A204.1 (cell line): ENCODE measurements around the gene OSBPL5.

ENCODE experiments used
- FAIRE-seq: peaks from 2 replicates; lab custom pipeline; 2012; peaks lifted over from hg19 to GRCh38; lab: Jason Lieb, UNC

Gene OSBPL5

GRCh38 chr11:3197878-3198528, 32.9 kb upstream of the OSBPL5 start:
- FAIRE-seq: no peak

DNA sequence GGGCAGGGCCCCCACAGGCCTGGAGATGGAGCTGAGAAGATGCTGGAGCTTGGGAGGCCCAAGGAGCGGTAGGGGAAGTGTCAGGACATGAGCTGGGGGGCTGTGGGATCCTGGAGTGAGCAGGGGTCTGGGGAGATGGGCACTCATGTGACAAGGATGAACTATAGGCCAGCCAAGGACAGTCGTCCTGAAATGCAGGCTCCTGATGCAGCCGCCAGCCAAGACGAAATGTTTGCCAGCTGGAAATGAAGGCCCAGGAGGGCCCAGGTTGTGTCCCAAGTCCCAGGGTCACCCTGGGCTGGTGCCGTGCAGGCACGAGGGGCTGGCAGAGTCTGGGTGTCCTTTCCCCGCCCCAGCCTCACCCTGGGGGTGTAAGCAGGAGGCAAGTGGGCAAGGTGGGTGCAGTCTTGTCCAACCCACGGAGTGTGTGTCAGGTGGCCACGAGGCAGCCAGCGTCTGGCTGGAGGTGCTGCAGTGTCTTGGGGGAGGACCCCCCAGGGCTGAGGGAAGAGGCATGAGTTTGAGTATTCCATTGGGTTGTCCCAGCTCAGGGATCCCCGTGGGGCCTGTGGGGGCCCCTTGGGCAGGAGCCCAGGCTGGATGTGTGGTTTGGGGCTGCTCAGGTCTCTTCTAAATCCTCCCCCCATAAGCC, 32.1 kb upstream of the OSBPL5 start:
- no peak for FAIRE-seq

- no peak for FAIRE-seq
Observed at GRCh38 chr11:3196161-3197043, 31.3 kb upstream of the OSBPL5 start.

- FAIRE-seq: no peak
Observed at GRCh38 chr11:3195251-3196160, 30.4 kb upstream of the OSBPL5 start.

DNA sequence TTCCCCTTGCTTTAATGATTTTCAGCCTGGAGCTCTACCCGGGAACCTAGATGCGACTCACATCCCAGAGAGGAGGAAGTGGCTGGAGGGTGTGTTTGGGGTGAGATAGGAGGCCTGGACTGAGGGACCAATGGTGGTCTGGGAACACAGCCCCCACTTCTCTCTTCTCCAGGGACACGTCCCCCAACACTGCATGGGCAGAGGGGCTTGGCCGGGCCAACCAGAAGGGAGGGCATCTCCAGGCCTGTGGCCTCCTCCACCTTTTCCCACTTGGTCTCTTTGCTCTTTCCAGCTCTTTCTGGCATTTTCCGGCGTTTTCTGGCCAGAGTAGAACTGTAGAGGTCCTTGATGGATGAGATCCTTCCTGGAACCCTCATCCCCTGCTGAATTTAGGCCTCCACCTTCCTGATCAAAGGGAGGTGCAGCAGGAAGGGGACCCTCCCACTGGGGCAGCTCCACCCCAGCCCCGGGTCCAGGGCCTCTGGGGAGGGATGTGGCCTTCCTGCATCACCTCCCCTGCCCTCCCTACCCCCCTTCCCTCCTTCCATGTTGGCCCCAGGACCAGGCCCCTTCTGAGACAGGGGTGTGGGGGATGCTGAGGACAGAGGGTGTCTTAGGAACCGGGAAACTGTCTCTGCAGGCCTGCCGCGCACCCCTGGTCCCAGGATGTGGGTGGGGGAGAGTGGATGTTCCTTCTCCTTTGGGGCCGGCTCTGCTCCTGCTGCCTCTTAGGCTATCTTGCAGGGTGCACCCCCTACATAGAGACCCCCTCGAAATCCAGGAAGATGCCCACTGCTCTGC, 29.1 kb upstream of the OSBPL5 start:
- no peak for FAIRE-seq

GRCh38 chr11:3193373-3194015, 28.4 kb upstream of the OSBPL5 start:
- no peak for FAIRE-seq

- FAIRE-seq: no peak
Observed at GRCh38 chr11:3192511-3193372, 27.6 kb upstream of the OSBPL5 start.

DNA sequence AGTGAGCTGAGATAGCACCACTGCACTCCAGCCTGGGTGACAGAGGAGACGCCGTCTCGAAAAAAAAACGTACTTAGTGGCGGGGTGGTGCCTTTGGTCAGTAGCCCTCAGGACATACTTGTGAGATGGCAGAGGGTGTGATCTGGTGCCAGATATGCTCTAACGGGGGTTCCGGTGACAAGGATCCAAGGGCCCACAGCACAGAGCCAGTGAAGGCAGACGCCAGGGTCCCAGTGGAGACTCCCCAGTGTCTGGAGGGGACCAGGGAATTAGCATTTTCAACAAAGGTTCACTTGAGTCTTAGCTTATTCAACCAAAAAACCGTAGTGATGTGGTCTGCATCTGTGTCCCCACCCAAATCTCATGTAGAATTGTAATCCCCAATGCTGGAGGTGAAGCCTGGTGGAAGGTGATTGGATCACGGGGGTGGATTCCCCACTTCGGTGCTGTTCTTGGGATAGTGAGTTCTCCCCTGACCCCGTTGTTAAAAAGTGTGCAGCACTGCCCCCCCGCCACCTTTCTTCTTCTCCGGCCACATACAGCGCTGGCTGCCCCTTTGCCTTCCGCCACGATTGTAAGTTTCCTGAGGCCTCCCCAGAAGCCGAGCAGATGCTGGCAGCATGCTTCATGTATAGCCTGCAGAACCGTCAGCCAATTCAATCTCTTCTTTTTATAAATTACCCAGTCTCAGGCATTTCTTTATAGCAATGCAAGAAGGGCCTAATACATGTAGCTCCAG, 26.6 kb upstream of the OSBPL5 start:
- no peak for FAIRE-seq

GRCh38 chr11:3190600-3190999, 25.5 kb upstream of the OSBPL5 start:
- no peak for FAIRE-seq

- FAIRE-seq: no peak
Observed at GRCh38 chr11:3189886-3190583, 24.9 kb upstream of the OSBPL5 start.

- FAIRE-seq: no peak
Observed at GRCh38 chr11:3189196-3189843, 24.2 kb upstream of the OSBPL5 start.

GRCh38 chr11:3188496-3189195, 23.5 kb upstream of the OSBPL5 start:
- no peak for FAIRE-seq

DNA sequence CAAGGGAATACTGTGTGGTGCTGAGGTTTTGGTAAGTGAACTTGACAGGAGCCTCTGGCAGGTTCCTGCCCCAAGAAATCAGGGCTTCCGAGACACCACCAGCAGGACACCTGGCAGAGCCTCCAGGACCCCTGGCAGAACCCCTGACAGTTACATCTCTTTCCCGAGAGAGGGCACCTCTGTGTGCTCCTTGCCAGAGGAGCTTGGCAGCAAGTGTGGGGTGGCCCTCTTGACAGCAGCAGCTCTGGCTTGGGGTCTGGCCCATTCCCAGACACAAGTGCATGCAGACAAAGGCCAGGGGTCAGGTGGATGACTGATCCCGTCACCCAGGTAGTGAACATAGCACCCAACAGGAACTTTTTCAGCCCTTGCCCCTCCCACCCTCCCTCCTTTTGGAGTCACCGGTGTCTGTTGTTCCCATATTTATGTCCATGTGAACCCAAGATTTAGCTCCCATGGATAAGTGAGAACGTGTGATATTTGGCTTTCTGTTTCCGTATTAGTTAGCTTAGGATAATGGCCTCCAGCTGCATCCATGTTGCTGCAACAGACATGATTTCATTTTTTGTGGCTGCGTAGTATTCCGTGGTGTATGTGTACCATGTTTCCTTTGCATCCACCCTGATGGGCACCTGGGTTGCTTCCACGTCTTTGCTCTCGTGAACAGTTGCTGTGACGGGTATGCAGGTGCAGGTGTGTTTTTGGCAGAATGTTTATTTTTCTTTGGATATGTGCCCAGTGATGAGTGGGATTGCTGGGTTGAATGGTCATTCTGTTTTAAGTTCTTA, 21.2 kb upstream of the OSBPL5 start:
- no peak for FAIRE-seq

- no peak for FAIRE-seq
Observed at GRCh38 chr11:3184732-3185347, 19.7 kb upstream of the OSBPL5 start.

- FAIRE-seq: no peak
Observed at GRCh38 chr11:3183523-3183922, 18.4 kb upstream of the OSBPL5 start.

DNA sequence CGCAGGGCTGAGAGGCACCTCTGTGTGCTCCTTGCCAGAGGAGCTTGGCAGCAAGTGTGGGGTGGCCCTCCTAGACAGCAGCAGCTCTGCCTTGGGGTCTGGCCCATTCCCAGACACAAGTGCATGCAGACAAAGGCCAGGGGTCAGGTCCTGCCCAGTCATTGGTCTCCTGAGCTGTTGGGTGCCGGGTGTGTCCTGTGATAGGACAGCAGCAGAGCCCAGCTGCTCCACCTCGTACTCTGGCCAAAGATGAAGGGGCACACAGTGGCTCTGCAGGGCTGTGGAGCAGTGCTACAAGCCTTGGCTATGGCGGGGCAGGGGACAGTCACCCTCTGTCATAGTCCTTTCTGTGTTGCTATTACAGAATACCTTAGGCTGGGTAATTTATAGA, 17.3 kb upstream of the OSBPL5 start:
- FAIRE-seq: no peak
